Dedifferentiated amniotic fluid mesenchymal stem cell (primary cell): ENCODE results near the gene UQCC2.

Experiments used
- DNase-seq: peaks from one replicate; pipeline ENCODE4 v3.0.0-alpha.2; 2016; ENCODE audit errors: extremely low spot score

Gene UQCC2

DNA sequence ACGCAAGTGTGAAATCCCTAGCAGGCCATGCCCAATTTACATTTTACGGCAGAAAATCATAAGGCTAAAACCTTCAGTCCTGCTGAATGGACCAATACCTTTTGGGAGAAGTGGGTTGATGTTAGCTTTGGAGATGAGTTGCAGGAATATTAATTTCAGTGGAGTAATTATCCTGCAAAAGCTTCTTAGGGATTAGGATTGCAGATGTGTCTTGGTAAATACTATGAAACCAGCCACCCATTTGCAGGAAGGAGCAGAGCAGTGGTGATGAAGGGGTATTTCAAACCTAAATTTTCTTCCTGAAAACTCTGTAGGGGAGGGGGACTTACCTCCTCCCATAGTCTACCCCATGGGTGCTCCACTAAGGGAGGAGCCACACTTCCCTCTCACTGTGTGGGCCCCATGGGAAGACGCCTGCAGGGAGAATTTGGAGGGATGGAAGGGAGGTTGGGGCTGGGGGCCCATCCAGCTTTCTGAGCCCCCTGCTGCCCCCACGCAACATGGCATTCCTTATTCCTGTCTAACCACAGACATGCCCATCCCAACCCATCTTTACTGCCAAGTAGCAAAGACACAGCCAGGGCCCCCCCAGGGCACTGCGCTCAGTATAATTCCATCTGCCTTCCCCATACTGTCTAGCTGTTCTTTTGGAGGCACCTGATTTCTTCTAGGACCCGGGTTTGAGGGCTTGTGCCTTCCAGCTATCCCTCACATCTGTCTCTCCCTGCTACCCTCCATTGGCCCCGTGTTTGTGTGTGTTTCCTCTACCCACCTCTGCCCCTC, 14.6 kb upstream of the UQCC2 start:
- DNase-seq = no peak

DNA sequence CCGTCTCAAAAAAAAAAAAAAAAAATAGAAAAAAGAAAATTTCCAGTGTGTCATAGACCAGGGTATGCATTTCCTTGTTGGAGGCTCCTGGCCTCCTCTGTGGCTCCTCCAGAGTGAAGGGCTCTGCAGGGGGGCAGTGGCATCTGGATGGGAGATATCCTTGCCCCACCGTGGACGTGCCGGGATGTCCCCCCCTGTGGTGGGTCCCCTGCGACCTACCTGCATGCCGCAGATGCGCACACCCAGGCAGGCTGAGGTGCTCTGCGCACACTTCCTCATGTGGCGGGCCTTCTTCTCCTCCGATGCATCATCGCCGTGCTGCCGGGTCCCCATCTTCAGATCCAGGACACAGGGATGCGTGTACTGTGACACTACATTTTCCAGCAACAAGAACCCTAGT, 13.7 kb upstream of the UQCC2 start:
- no peak for DNase-seq

DNA sequence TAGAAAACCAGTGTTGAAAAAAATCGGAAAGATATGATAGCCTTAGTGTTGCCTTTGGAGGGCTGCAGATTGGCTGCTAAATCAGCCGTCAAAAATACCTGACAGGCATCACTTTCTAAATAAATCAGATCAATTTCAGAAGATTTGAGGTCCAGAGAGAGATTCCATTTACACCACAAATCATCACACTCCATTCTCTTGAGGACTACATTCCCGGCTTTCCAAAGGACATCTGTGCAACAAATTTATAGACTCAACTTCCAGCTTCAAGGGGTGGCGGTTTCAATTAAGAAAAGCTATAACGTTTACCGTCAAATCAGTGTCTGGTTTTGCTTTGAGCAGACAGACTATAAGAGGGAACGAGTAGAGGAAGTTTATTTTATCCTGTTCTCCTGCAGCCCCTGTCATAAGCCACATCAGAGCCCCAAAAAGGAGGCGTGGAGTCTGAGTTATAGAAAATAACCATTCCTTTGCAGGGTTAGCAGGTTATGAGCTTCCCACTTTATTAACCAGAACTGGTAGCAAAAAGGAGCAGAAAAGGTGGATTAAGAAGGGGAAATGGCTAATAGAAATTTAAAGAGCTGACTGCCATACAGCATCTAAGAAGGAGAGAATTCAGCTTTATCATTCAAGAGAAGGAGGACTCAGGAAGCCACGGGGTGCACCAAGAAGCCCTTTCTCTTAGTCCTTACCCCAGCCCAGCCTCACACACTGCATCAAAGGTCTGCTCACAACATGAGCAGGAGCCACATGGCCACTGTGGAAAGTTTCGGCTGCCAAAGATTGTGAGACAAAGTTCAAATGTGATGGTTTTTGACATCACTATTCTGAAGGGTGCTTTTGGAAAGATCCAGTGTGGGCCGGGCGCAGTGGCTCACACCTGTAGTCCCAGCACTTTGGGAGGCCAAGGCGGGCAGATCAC, 12.9 kb upstream of the UQCC2 start:
- DNase-seq = no peak

DNA sequence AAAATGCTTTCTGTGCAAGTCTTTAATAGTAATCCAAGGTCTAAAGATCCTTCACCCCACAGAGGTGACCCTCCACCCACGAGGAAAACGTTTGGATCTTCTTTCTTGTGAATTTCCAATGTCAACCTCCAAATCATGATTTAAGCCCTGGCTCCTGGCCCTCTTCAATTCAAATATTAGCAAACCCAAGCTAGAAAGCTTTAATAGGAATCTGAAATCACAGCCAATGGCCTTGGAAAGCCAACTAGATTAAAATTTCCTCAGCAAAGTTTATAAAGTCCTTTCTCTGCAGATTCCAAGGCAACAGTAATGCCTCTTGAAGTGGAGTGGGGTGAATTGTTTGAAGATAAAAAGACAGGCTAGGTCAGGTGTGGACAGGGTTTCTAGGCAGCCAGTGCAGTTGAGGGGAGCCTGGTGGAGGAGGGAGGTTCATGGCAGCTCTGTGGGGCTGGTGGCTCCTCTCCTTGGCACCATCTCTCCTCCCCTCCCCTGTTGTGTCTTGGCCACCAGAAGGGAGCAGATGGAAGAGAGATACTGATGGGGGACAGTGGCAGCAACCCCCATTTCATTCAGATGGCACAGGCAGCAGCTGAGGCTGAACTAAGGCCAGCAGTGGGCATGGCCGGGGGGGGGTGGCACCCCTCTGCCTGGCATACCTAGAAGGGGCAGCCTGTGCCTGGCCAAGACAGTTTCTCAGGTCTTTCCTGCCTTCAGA, 12.0 kb upstream of the UQCC2 start:
- DNase-seq = no peak

DNA sequence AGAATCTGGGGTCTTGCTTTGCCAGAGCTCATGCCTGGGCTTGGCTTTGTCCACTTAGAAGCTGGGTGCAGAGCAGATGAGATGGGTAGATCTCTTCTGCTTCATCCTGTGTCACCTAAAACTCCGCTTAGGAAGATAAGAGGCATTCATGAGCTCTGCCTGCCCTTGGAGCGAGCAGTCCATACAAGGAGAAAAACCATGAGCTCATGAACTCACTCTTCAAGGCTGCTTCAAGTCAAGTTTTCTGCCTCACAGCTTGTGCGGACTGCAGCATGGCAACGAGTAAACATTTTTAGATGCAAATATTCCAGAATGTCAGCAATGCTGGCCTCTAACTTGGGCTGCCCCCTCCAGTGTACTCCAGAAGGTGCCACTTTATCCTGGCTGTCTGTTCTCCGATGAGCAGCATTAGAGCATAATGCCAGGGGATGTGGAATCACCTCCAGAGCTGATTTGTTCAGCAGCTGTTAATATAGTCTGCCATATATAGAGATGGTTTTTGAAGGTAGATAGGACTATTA, 10.7 kb upstream of the UQCC2 start:
- no peak for DNase-seq

DNA sequence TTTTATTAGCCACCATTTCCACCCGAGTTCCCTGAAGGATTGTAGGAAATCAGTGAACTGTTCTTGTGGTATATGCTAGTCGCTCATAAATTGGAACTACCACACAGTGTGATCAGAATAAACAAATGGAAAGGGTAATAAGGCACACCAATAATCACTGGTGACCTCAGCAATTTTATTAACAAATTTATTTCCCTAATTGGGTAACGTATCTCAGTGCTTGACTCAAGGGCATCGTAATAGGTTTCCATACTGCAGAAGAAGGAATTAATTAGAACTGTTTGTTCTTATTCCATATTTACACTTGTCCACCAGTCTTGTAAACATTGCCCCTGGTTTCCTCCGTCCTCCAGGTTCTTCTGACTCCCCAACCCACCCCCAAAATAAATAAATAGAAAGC, 10.0 kb upstream of the UQCC2 start:
- DNase-seq = no peak

DNA sequence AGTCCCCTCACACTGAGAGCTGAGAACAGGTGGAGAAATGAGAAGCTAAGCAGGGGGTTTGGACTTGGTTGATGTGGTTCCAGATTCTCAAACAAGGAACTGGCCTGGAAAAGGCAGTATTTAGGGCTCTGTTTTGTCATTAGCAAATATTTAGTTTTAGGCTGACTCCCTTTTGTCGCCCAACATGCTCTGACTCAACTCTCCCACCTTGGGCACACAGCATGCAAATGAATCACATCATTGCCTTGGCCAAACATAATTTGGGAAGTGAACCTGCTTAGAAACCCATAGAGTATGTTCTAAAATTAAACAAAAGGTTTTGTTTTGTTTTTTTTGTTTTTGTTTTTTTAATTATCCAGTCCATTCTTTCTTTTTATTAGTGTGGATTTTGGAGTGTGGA, 9.5 kb upstream of the UQCC2 start:
- no peak for DNase-seq

DNA sequence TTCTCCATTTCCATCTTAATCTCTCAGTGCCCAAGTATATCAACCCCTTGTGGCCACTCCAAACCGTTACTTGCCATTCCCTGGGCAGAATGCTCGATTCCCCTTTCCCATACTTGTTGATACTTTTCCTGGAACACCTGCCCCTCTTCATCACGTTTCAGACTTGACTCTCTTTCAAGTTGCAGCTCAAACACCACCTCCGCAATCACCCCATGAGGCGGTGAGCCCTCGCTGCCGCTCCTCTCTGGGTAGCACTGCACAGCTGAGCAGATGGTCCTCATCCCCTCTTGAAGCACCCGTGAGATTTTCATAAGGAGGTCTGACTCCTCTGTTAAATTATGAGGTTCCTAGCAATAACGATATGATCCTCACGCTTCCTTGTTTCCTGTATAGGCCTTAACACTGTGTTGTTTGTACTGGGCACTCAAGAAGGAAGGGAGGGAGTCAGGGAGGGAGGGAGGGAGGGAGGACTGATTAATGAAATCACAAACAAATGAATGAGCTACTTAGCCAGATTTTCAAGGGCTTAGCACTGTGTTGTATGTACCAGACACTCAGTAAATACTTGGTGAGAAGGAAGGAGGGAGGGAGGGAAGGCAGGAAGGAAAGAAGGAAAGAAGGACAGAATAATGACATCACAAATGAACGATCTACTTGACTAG, 8.0 kb upstream of the UQCC2 start:
- no peak for DNase-seq

DNA sequence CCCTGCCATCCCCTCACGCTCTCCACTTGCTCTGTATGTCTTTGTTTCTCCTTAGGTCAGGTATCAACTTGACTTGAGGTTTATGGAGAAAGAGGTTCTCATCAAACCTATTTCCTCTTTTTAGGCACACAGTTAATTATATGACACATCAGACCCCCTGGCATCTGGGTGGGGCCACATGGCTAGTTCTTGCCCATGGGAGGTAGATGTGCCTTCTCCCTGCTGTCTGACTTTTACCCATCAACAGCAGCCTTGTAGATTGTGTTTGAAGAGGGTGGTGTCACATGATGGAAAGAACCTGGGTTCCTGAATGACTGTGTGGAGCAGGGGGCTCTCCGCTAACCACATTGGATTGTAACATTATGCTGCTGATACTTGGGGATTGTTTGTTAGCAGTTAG, 7.2 kb upstream of the UQCC2 start:
- no peak for DNase-seq

DNA sequence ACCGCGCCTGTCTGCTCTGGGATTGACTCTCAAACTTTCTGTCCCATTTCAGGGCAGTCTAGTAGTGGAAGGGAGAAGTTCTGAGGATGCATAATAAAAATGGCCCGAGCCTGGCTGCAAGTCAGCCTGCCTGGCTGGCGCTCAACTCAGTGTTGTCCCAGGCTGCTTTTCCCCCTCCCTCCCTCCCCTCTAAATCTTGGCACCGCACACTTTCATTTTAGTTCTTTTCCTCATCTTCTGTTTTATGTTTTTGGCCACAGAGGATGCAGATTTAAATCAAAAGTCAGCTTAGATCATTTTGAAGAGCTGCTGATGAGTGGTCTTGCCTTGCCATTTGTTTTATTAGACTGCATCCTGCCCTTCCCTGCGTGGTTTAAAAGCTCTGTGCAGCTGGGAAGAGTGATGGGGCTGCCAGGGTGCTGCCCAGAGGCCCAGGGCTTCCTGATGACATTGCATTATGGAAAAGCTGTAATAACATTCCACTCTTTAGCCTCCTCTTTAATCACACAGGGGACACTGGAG, 6.5 kb upstream of the UQCC2 start:
- DNase-seq = no peak

DNA sequence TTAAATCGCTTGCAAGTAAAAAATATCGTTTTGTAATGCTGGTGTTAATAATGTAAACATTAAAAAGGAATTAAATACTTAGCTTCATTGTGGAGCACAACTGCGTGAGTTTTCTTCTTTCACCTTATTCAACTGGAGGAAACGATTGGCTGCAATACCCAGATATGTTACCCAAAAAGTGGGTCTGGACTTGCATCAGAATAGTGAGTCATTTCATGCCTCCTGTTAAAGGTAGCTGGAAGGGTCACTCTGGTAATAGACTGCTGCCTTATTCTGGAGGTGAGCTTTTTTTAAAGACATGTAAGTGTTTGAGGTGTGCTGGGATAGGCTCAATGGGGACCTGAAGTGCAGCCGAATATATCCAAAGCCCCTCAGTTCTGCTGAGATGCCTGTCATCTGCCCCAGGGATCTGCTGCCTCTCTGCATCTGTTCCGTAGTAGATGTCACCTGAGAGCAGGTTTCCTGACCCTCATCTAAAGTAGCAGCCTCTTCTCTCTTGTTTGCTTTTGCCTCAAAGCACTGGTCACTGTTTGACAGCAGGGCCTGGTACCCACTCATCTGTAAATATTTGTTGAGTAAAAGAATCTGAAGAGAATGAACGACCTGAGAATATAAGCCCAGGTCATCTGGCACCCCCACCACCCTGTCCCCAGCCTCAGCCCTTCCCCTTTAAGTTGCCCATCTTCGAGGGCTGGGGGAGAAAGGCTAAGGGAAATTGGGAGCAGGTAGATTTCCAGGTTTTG, 5.6 kb upstream of the UQCC2 start:
- DNase-seq = no peak

DNA sequence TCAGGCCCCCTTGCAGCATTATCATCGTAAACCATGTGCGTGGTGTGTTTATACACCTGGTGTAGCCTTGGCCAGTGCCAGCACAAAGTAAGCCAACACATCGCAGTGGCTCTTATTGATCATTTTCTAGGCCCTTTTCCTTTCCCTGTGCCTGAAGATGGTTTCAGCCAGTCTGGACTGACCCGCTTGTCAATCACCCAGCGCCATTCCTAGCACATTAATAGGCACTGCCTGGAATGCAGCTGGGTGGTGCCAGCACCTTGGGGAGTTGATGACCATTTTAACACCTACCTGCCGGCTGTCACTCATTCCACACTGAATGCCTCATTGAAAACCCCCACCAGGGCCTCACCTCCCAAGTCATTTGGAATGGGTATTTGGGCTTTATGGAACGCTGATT, 4.9 kb upstream of the UQCC2 start:
- DNase-seq = no peak

DNA sequence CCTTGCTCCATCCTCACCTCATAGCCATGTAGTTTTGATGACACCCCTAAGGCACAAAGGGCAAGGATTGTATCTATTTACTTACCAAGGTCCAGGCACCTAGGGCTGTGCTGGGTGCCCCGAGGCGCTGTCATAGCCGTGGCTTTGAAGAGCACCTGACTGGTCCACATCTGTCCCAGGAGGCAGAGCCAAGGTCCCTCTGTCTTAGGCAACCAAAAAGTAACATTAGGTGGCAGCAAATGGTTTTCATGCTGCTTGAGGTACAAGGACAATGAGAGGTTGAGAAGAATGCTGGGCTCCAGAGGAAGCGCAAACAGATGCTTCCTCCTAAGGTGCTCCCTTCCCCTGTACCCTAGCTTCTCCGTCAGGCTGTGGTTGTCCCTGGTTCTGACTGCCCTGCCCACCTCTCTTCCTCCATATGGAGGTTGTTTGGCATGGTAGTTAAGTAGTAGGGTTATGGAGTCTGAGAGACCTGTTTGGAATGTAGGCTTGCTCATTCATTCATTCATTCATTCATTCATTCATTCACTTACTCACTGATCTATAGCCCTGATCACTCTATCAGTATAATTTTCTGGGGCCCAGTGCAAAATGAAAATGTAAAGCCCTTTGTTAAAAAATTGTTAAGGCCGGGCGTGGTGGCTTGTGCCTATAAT, 3.0 kb upstream of the UQCC2 start:
- DNase-seq = no peak

DNA sequence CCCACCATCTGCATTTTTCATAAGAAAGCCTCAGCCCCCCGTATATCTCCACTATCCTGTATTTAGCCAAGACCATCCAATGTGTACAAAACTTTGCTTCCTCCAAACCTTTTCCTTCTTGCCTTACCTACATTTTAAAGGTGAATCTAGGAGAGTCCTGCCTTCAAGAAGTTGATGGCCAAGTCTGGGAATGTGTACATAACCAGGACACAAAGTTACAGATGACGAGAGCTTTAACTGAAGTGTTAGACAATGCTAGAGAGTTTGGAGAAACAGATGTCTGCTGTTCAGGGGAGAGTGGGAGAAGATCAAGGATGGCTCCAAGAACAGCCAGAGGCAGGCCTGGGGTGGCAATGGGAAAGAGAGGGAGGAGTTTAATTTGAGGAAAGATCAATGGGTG, 2.3 kb upstream of the UQCC2 start:
- DNase-seq = no peak

DNA sequence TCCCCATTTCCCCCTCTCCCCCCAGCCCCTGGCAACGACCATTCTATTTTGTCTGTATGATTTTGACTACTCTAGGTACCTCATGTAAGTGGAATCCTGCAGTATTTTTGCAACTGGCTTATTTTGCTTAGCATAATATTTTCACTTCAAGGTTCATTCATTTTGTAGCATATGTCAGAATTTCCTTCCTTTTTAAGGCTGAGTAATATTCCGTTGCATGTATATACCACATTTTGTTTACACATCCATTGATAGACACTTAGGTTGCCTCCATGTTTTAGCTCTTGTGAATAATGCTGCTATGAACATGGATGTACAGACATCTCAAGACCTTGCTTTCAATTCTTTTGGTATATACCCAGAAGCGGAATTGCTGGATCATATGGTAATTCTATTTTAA, 1.4 kb upstream of the UQCC2 start:
- no peak for DNase-seq

DNA sequence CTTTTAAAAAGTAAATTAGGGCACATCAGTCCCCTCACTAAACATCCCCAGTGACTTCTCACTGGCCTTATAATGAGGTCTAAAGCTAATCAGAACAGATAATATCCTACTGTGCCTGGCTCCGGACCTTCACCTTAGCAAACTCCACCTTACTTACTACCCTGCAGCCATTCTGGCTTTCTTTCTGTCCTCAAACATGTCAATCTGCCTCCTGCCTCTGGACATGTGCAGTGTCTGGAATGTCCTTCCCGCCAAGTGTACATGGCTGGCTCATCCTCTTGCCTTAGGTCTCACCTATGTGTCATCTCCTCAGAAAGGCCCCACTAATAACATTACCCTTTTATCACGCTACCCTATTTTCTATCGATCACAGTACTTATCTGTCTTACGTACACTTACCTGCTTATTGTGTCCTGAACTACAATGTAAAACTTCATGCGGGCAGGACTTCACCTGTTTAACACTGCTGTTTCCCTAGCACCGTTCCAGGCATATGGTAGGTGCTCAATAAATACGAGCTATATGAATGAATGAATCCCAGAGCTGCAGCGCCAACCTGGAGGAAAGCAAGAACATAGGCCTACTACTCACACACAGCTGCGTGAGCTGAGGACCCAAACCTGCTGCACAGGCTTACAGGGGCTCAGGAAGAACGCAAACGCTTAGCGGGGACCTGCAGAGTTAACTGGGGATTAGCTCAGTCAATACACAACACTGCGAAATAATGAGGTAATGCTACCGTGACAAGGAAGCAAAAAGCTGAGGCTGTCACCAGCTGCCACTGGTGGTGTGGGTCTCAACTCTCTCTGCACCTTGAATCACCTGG, 991 bp downstream of the UQCC2 start:
- DNase-seq = no peak

DNA sequence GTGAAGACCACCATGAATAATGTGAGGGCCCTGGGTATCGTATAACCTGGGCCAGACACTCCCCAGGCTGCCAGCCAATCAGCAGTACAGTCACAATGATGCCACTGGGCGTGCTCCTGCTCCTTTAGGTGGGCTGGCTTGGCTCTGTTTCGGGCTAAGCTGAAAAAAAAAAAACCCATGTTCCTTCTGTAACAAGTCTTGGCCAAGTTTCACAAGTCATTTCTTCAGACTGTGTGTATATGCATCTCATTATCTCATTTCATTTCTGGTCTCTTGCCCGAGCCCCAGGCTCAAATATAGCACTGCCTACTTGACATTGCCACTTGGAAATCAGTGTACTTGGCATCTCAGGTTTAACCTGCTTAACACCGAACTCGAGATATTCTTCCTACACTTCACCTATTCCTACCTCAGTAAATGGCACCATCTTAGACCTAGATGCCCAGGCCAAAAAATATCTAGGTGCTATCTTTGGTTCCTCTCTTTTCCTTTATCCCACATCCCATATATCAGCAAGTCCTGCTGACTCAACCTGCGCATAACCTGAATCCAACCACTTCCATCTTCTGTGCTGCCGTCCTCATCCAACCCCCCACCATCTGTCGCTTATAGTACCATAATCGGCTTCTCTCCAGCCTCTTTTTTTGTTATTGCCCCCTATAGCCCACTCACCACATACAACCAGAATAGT, 1.8 kb downstream of the UQCC2 start:
- no peak for DNase-seq

DNA sequence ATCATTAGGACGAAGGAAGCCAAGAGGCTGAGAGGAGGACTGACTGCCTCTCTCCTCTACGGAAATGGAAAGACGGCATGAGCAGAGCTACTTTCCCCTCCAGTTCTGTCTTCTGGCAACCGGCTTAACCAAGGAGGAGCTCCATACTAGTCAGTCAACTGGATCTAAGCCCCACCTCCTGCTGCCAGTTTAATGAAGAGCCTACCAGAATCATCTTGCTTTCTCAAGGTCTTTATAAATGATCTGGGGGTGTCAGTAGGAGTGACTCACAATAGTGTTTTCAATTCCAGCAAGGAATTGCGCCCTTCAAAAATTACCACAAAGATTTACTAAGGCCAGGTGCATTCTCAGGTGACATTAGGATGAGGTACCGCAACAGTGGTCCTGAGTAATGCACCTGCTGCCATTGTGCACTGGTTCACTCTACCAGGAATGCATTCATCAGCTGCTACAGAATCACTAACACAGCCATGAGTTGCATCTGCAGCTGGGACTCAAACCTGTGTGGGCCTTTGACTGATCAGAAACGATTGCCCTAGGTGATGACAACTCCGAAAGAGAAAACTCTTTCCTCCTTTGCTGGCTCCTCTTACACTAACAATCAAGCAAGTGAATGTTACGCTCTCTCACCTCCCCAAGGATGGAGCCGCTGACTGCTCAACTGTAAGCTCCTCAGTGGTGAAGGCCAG, 2.8 kb downstream of the UQCC2 start:
- DNase-seq = no peak
